Astrocyte of the hippocampus (primary cell): ENCODE measurements around the gene HK3.

ENCODE experiments used
- DNase-seq: peaks from one replicate; pipeline ENCODE4 v3.0.0; 2011; ENCODE audit warnings: low read depth, low spot score

The HK3 gene

GRCh38 chr5:176902911-176903664, 3.9 kb upstream of the HK3 start:
- no peak for DNase-seq

GRCh38 chr5:176902102-176902814, 3.1 kb upstream of the HK3 start:
- DNase-seq = no peak

- DNase-seq = no peak
These were observed 2.3 kb upstream of the HK3 start for GRCh38 chr5:176901260-176902101.

- DNase-seq = no peak
These were observed 1.6 kb upstream of the HK3 start for GRCh38 chr5:176900780-176901204.

- no peak for DNase-seq
These were observed 1.0 kb upstream of the HK3 start for GRCh38 chr5:176899946-176900779.

- DNase-seq = no peak
These were observed 1.9 kb downstream of the HK3 start for GRCh38 chr5:176897263-176897662.

GRCh38 chr5:176895831-176896230, 3.3 kb downstream of the HK3 start:
- DNase-seq = no peak

- DNase-seq = no peak
These were observed 4.8 kb downstream of the HK3 start for GRCh38 chr5:176894298-176894697.

GRCh38 chr5:176892663-176893062, 6.5 kb downstream of the HK3 start:
- no peak for DNase-seq

GRCh38 chr5:176891331-176891958, 7.7 kb downstream of the HK3 start:
- no peak for DNase-seq

- DNase-seq = no peak
These were observed 8.5 kb downstream of the HK3 start for GRCh38 chr5:176890455-176891330.

- no peak for DNase-seq
These were observed 9.5 kb downstream of the HK3 start for GRCh38 chr5:176889321-176890280.

GRCh38 chr5:176888865-176889165, 10.3 kb downstream of the HK3 start:
- no peak for DNase-seq

GRCh38 chr5:176888016-176888864, 10.9 kb downstream of the HK3 start:
- DNase-seq = no peak

- DNase-seq = no peak
These were observed 11.8 kb downstream of the HK3 start for GRCh38 chr5:176887252-176887849.

- no peak for DNase-seq
These were observed 12.6 kb downstream of the HK3 start for GRCh38 chr5:176886336-176887251.

- DNase-seq = no peak
These were observed 14.6 kb downstream of the HK3 start for GRCh38 chr5:176884571-176884890.
